Natural killer cell (primary cell): ENCODE results near the gene FTCDNL1. TPM values are rescaled to one million over a fixed set of nuclear protein-coding genes. Genes with fewer than 3 reads are reported as not detected.

ENCODE experiments used
- ATAC-seq, 3 donors: fragments of 150-1000 bp in 2 of 3; fragments of 200-7000 bp in 1 of 3; cut with Tn5 transposase; 1 replicate in 1 of 3; 2 replicates in 2 of 3; pipeline ENCODE4 v1.10.0; 2021; ENCODE audit warnings: mild to moderate bottlenecking in 2 of 3, moderate library complexity in 2 of 3
- DNase-seq, 2 donors: peaks; one replicate each; pipeline versions ENCODE4 v3.0.0 to v3.0.0-alpha.2; 2013 to 2021; ENCODE audit warnings: mixed read lengths in 1 of 2
- H3K27ac ChIP-seq: one replicate; pipeline ENCODE4 v1.5.1; 2013; ENCODE audit warnings: mild to moderate bottlenecking, low read length
- H3K27me3 ChIP-seq: one replicate; pipeline ENCODE4 v1.6.1; 2013; ENCODE audit warnings: low read length; ENCODE audit not compliant: control insufficient read depth, insufficient read depth
- H3K36me3 ChIP-seq: one replicate; pipeline ENCODE4 v1.6.1; 2013; ENCODE audit warnings: low read length; ENCODE audit not compliant: control insufficient read depth, insufficient read depth
- H3K4me1 ChIP-seq: one replicate; pipeline ENCODE4 v1.6.1; 2013; ENCODE audit warnings: low read length; ENCODE audit not compliant: control insufficient read depth, insufficient read depth
- H3K4me3 ChIP-seq: one replicate; pipeline ENCODE4 v1.5.1; 2013; ENCODE audit warnings: low read length
- H3K9me3 ChIP-seq: one replicate; pipeline ENCODE4 v1.6.1; 2013; ENCODE audit warnings: low read length; ENCODE audit not compliant: control insufficient read depth, insufficient read depth
- H3K27ac Mint-ChIP-seq, 2 donors: one replicate each; pipeline ENCODE4 v1.8.0; 2022; ENCODE audit warnings: mild to moderate bottlenecking in 2 of 2, mixed read lengths in 2 of 2, moderate library complexity in 1 of 2
- H3K27me3 Mint-ChIP-seq, 2 donors: one replicate each; pipeline ENCODE4 v1.8.0; 2022; ENCODE audit warnings: low read depth in 2 of 2, mixed read lengths in 2 of 2
- H3K36me3 Mint-ChIP-seq: one replicate; pipeline ENCODE4 v1.8.0; 2022; ENCODE audit warnings: mixed read lengths
- H3K4me1 Mint-ChIP-seq, 2 donors: one replicate each; pipeline ENCODE4 v1.8.0; 2022; ENCODE audit warnings: mixed read lengths in 2 of 2
- H3K4me3 Mint-ChIP-seq: one replicate; pipeline ENCODE4 v1.8.0; 2022; ENCODE audit warnings: mild to moderate bottlenecking, moderate library complexity, mixed read lengths
- H3K9me3 Mint-ChIP-seq, 2 donors: one replicate each; pipeline ENCODE4 v1.8.0; 2022; ENCODE audit warnings: mixed read lengths in 2 of 2
- WGBS: methylation state at CpG from one replicate; pipeline ENCODE4 v1.1.7; 2013; ENCODE audit warnings: missing lambda C conversion rate; ENCODE audit not compliant: insufficient coverage; 5-methylcytosine and 5-hydroxymethylcytosine counted together
- intact Hi-C: fragments of 100-400 bp; cut with micrococcal nuclease; formaldehyde crosslinking; loops from one replicate; pipeline ENCODE4 v1.14.2; 2022
- total RNA-seq, 4 donors: library from RNA; stranded (reverse); fragments of 120-200 nt in 1 of 4; gene quantifications; one replicate each; pipeline versions ENCODE4 v1.2.3 to v1.2.4, GENCODE V29; 2013 to 2022
- TF ChIP-seq, protein P1 (sequence below): fragments of 200-600 bp; IDR thresholded peaks from one replicate; pipeline ENCODE4 v1.8.0; 2022; ENCODE audit warnings: antibody characterized with exemption

The FTCDNL1 gene
- total RNA-seq, 3 donors from 2014 or later (not counting 1 experiment from before 2014, with no cell fraction given): 0.52 to 0.95 TPM; not detected in 1

DNA sequence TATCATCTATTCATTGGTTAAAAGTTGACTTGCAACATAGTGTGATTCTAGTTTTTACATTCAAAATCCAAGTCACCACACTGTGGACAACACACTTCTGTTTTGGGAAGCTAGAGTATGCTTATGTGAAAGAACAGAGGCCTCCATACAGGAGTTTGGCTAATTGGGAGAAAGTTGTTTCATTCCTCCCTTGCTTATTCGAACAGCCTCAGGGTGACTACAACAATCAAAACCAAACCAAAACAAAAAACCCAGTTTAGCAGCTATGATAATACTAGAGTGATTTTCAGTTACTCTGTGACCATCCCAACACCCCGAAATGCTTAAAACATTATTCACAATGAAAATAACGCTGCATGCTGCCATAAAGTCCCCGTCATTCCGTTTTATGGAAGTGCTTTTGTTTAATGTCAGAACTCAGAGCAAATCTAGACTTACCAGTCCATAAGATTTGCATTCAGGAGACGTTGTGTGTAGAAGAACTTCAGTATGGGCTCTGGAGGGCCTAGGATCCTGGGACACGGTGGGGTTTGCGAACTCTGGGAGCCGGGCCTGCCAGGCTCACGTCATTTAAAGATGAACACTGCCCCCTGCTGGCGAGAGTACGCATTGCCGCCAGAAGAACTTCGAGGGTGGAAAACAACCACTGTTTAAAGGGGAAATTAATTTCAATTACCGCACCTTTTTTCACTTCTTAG is 111.4 kb downstream of the FTCDNL1 start:
- Mint-ChIP-seq H3K27me3 (peaks cover 10 to 36% of the 10 kb centered on the region in 2 donors), H3K36me3 (no peaks in the 10 kb centered on the region), H3K27ac (no peak overlapping the region), H3K4me1 (peaks cover 6 to 7% of the 10 kb centered on the region in 2 donors), H3K9me3 (no peaks in the 10 kb centered on the region), H3K4me3 (no peak overlapping the region)
- Histone ChIP-seq H3K27ac (no peak overlapping the region), H3K27me3 (no peaks in the 10 kb centered on the region), H3K4me3 (no peak overlapping the region), H3K4me1 (peaks cover 3% of the 10 kb centered on the region), H3K36me3 (no peaks in the 10 kb centered on the region), H3K9me3 (no peaks in the 10 kb centered on the region)
- intact Hi-C loops: loop anchor here (1.0 kb wide), 1 partner anchor 1425 kb away; no protein-coding TSS in a partner anchor
- TF ChIP-seq, protein P1, sequence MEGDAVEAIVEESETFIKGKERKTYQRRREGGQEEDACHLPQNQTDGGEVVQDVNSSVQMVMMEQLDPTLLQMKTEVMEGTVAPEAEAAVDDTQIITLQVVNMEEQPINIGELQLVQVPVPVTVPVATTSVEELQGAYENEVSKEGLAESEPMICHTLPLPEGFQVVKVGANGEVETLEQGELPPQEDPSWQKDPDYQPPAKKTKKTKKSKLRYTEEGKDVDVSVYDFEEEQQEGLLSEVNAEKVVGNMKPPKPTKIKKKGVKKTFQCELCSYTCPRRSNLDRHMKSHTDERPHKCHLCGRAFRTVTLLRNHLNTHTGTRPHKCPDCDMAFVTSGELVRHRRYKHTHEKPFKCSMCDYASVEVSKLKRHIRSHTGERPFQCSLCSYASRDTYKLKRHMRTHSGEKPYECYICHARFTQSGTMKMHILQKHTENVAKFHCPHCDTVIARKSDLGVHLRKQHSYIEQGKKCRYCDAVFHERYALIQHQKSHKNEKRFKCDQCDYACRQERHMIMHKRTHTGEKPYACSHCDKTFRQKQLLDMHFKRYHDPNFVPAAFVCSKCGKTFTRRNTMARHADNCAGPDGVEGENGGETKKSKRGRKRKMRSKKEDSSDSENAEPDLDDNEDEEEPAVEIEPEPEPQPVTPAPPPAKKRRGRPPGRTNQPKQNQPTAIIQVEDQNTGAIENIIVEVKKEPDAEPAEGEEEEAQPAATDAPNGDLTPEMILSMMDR: peak; percentile 93
- WGBS: 29% methylated on average over 14 of the region's 15 CpGs
- peak in 2 of 3 donors; percentile 55 to 58 for ATAC-seq
- peak; percentile 47 to 67 for DNase-seq

DNA sequence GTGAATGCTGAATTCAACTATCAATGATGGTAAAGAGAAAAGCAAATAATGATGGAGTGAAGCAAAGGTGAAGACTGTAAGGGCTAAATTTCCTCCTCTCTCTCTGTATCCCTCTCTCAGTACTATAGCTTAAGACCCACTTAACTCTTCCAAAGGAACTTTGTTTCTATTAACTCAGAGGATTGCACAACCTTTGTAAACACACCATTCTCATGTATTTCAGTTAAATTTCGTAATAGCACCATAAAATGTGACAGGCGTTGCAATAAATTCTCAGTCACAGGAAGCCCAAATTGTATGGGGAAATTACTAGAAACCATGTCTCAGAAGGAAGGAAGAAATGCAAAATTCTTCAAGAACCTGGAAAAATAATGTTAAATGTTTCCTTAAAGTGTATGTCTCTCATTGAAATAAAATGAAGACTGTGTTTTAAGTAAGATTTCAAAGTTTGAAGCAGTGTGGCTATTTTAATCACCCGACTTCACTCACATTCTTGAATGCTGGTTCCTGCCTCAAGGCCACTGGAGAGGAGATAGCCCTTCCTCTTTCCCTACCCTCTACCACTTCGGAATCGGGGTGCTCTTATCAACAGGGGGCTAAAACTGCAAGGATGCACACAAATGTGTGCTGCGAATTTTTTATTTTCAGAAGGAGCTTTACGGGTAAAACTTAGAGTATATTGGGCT is 112.1 kb downstream of the FTCDNL1 start:
- H3K4me1 ChIP-seq: peaks cover 3% of the 10 kb centered on the region
- DNase-seq (no peak), ATAC-seq (no peak)
- Mint-ChIP-seq H3K36me3 (no peaks in the 10 kb centered on the region), H3K27ac (no peak overlapping the region), H3K27me3 (peaks cover 10 to 36% of the 10 kb centered on the region in 2 donors), H3K9me3 (no peaks in the 10 kb centered on the region), H3K4me1 (peaks cover 6 to 7% of the 10 kb centered on the region in 2 donors), H3K4me3 (no peak overlapping the region)
- intact Hi-C loops: loop anchor here (1.0 kb wide), 1 partner anchor 1425 kb away; no protein-coding TSS in a partner anchor
- 25% methylated on average over 7 of the region's 7 CpGs for WGBS
- no peak overlapping the region for H3K4me3 ChIP-seq
- TF ChIP-seq, protein P1: no peak
- no peaks in the 10 kb centered on the region for H3K27me3 ChIP-seq
- H3K27ac ChIP-seq: no peak overlapping the region
- H3K36me3 ChIP-seq: no peaks in the 10 kb centered on the region
- no peaks in the 10 kb centered on the region for H3K9me3 ChIP-seq

DNA sequence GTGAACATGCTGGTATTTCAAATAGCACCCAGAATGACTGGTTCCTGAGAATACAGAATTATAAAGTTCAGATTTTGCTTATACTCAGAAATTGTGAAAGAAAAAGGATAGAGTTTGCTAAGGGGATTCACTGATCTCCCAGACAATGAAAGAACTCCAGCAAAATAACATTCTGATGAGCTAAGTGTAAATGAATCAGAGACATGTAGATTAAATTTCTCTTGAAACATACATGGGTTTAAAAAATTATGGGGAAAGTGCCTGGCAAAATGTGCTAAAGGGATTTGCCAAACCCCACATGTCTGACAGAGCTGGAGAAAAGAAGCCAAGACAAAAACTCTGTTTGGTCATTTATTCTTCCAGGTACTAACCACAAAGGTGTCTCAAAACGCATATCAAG is 116.3 kb downstream of the FTCDNL1 start:
- Histone ChIP-seq H3K4me1 (peaks cover under 1% of the 10 kb centered on the region), H3K36me3 (no peaks in the 10 kb centered on the region), H3K27ac (no peak overlapping the region), H3K9me3 (no peaks in the 10 kb centered on the region), H3K4me3 (no peak overlapping the region), H3K27me3 (peaks cover 2% of the 10 kb centered on the region)
- TF ChIP-seq, protein P1: no peak
- Mint-ChIP-seq H3K36me3 (no peaks in the 10 kb centered on the region), H3K27me3 (peaks cover 10 to 19% of the 10 kb centered on the region in 2 donors), H3K4me1 (peaks cover 2% of the 10 kb centered on the region in 2 donors), H3K27ac (no peak overlapping the region), H3K9me3 (no peaks in the 10 kb centered on the region), H3K4me3 (no peak overlapping the region)
- no peak for DNase-seq
- intact Hi-C loops: no loop called here
- no peak for ATAC-seq
- WGBS: 57% methylated on average over 1 of the region's 1 CpG
